Neural cell (in vitro differentiated cells): Measurements from ENCODE around the gene CDH3. TPM values are rescaled to one million over a fixed set of nuclear protein-coding genes. Genes with fewer than 3 reads are reported as not detected.

Experiments
- H2AFZ ChIP-seq: fragments of 200-600, 300-800 bp; sonication (generic), shearing (Covaris generic); 2 replicates; pipeline ENCODE4 v1.6.0; 2014; ENCODE audit warnings: low read depth, mild to moderate bottlenecking, antibody characterized with exemption, low read length, moderate library complexity
- H3F3A ChIP-seq: fragments of 200-600 bp; shearing (Covaris generic); 2 replicates; pipeline ENCODE4 v1.6.1; 2016; ENCODE audit warnings: mild to moderate bottlenecking, moderate library complexity, mixed read lengths, antibody characterized with exemption, low read length; ENCODE audit not compliant: insufficient read depth, poor library complexity, severe bottlenecking
- H3K27ac ChIP-seq: fragments of 200-600, 300-800 bp; sonication (generic), shearing (Covaris generic); 2 replicates; pipeline ENCODE4 v1.5.1; 2014; ENCODE audit warnings: mild to moderate bottlenecking, low read length, moderate library complexity
- H3K27me3 ChIP-seq: fragments of 300-800, 200-600 bp; sonication (generic), shearing (Covaris generic); 2 replicates; pipeline ENCODE4 v1.6.0; 2014; ENCODE audit warnings: mild to moderate bottlenecking, low read depth, low read length, moderate library complexity; ENCODE audit not compliant: insufficient read depth
- H3K36me3 ChIP-seq: fragments of 300-800, 200-600 bp; sonication (generic), shearing (Covaris generic); 2 replicates; pipeline ENCODE4 v1.5.1; 2014; ENCODE audit warnings: mild to moderate bottlenecking, antibody characterized with exemption, low read length, moderate library complexity; ENCODE audit not compliant: insufficient read depth
- H3K4me2 ChIP-seq: fragments of 300-800, 200-600 bp; sonication (generic), shearing (Covaris generic); 2 replicates; pipeline ENCODE4 v1.6.0; 2014; ENCODE audit warnings: mild to moderate bottlenecking, low read length
- H3K4me3 ChIP-seq: fragments of 300-800, 200-600 bp; sonication (generic), shearing (Covaris generic); 2 replicates; pipeline ENCODE4 v1.5.1; 2014; ENCODE audit warnings: mild to moderate bottlenecking, low read length, moderate library complexity
- H3K79me2 ChIP-seq: fragments of 200-600 bp; shearing (Covaris generic); replicated peaks from 2 replicates; pipeline ENCODE4 v1.6.0; 2014; ENCODE audit warnings: mild to moderate bottlenecking, low read length, moderate library complexity; ENCODE audit not compliant: insufficient read depth
- H3K9ac ChIP-seq: fragments of 300-800, 200-600 bp; sonication (generic), shearing (Covaris generic); 2 replicates; pipeline ENCODE4 v1.6.1; 2016; ENCODE audit warnings: mild to moderate bottlenecking, low read length, mixed read lengths
- H3K9me2 ChIP-seq: fragments of 200-600 bp; shearing (Covaris generic); 2 replicates; pipeline ENCODE4 v1.6.1; 2016; ENCODE audit warnings: mild to moderate bottlenecking, low read length, mixed read lengths; ENCODE audit not compliant: insufficient read depth
- H3K9me3 ChIP-seq: fragments of 200-600, 300-800 bp; sonication (generic), shearing (Covaris generic); 2 replicates; pipeline ENCODE4 v1.6.1; 2016; ENCODE audit warnings: mild to moderate bottlenecking, mixed run types, low read length, moderate library complexity, mixed read lengths
- H4K20me1 ChIP-seq: fragments of 200-600 bp; shearing (Covaris generic); 2 replicates; pipeline ENCODE4 v1.6.1; 2016; ENCODE audit warnings: mild to moderate bottlenecking, mixed run types; ENCODE audit not compliant: insufficient read depth
- CTCF ChIP-seq: fragments of 450-650 bp; IDR thresholded peaks from 2 replicates; pipeline ENCODE4 v1.5.1; 2014; ENCODE audit warnings: antibody characterized with exemption, mild to moderate bottlenecking, moderate library complexity; ENCODE audit not compliant: poor library complexity, severe bottlenecking
- EP300 ChIP-seq: fragments of 450-650 bp; conservative IDR thresholded peaks from 2 replicates; pipeline ENCODE4 v1.6.1; 2014; ENCODE audit warnings: antibody characterized with exemption, mild to moderate bottlenecking, moderate library complexity; ENCODE audit not compliant: poor library complexity, severe bottlenecking
- EZH2 ChIP-seq: fragments of 200-600, 300-800 bp; shearing (Covaris generic), sonication (generic); IDR thresholded peaks from 2 replicates; pipeline ENCODE4 v1.6.1; 2014; ENCODE audit warnings: antibody characterized with exemption, low read length, borderline replicate concordance, mild to moderate bottlenecking; ENCODE audit not compliant: insufficient read depth, poor library complexity, severe bottlenecking
- MXI1 ChIP-seq: fragments of 450-650 bp; conservative IDR thresholded peaks from 2 replicates; pipeline ENCODE4 v1.6.1; 2014; ENCODE audit warnings: antibody characterized with exemption, mild to moderate bottlenecking; ENCODE audit not compliant: poor library complexity, severe bottlenecking
- POLR2AphosphoS5 ChIP-seq: IDR thresholded peaks from 2 replicates; pipeline ENCODE4 v1.6.1; 2012
- SMC3 ChIP-seq: fragments of 450-650 bp; conservative IDR thresholded peaks from 2 replicates; pipeline ENCODE4 v1.6.1; 2014; ENCODE audit warnings: antibody characterized with exemption, mild to moderate bottlenecking, moderate library complexity; ENCODE audit not compliant: poor library complexity
- TAF1 ChIP-seq: IDR thresholded peaks from 2 replicates; pipeline ENCODE4 v1.6.1; 2012; ENCODE audit warnings: low read depth
- polyA plus RNA-seq: library from polyadenylated mRNA; depleted of rRNA; stranded (reverse); fragments of >200 nt; gene quantifications from 2 replicates; pipeline ENCODE4 v1.2.3, GENCODE V29; 2014
- TF ChIP-seq, protein P1 (sequence below): IDR thresholded peaks from 2 replicates; pipeline ENCODE4 v1.6.1; 2012; ENCODE audit warnings: borderline replicate concordance

Gene CDH3
- polyA plus RNA-seq, 1 donor from 2014 or later = 9.1 TPM

- no peaks in the 10 kb centered on the region for H3F3A ChIP-seq
- no peaks in the 10 kb centered on the region for H3K9me3 ChIP-seq
- H3K27ac ChIP-seq = no peak overlapping the region
- H3K4me2 ChIP-seq = no peak overlapping the region
- no peak overlapping the region for H3K9ac ChIP-seq
- TF ChIP-seq EZH2 (no peak), CTCF (no peak), TAF1 (no peak), EP300 (no peak), SMC3 (no peak), MXI1 (no peak), POLR2AphosphoS5 (no peak)
- TF ChIP-seq, protein P1, sequence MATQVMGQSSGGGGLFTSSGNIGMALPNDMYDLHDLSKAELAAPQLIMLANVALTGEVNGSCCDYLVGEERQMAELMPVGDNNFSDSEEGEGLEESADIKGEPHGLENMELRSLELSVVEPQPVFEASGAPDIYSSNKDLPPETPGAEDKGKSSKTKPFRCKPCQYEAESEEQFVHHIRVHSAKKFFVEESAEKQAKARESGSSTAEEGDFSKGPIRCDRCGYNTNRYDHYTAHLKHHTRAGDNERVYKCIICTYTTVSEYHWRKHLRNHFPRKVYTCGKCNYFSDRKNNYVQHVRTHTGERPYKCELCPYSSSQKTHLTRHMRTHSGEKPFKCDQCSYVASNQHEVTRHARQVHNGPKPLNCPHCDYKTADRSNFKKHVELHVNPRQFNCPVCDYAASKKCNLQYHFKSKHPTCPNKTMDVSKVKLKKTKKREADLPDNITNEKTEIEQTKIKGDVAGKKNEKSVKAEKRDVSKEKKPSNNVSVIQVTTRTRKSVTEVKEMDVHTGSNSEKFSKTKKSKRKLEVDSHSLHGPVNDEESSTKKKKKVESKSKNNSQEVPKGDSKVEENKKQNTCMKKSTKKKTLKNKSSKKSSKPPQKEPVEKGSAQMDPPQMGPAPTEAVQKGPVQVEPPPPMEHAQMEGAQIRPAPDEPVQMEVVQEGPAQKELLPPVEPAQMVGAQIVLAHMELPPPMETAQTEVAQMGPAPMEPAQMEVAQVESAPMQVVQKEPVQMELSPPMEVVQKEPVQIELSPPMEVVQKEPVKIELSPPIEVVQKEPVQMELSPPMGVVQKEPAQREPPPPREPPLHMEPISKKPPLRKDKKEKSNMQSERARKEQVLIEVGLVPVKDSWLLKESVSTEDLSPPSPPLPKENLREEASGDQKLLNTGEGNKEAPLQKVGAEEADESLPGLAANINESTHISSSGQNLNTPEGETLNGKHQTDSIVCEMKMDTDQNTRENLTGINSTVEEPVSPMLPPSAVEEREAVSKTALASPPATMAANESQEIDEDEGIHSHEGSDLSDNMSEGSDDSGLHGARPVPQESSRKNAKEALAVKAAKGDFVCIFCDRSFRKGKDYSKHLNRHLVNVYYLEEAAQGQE = no peak
- H2AFZ ChIP-seq = no peak overlapping the region
- no peak overlapping the region for H3K4me3 ChIP-seq
- no peaks in the 10 kb centered on the region for H3K79me2 ChIP-seq
- no peaks in the 10 kb centered on the region for H3K27me3 ChIP-seq
- H3K9me2 ChIP-seq = no peaks in the 10 kb centered on the region
- no peaks in the 10 kb centered on the region for H3K36me3 ChIP-seq
- H4K20me1 ChIP-seq = no peaks in the 10 kb centered on the region
Observed at GRCh38 chr16:68695575-68695974, 50.5 kb downstream of the CDH3 start.

- H2AFZ ChIP-seq = no peak overlapping the region
- no peaks in the 10 kb centered on the region for H3K36me3 ChIP-seq
Observed at GRCh38 chr16:68696514-68696913, 51.4 kb downstream of the CDH3 start.

More at GRCh38 chr16:68696514-68696913, 51.4 kb downstream of the CDH3 start:
- Histone ChIP-seq H3K9me3 (no peaks in the 10 kb centered on the region), H3K27me3 (no peaks in the 10 kb centered on the region), H3K79me2 (no peaks in the 10 kb centered on the region), H3K4me2 (no peak overlapping the region), H3K4me3 (no peak overlapping the region), H3K9ac (no peak overlapping the region), H3K9me2 (no peaks in the 10 kb centered on the region), H3F3A (no peaks in the 10 kb centered on the region), H3K27ac (no peak overlapping the region), H4K20me1 (no peaks in the 10 kb centered on the region)
- TF ChIP-seq MXI1 (no peak), POLR2AphosphoS5 (no peak), EP300 (no peak), EZH2 (no peak), SMC3 (no peak)
- TF ChIP-seq, protein P1 = no peak
